OCI-LY3 (cell line): Measurements from ENCODE around the gene MAP3K9.

ENCODE experiments used
- H2AFZ ChIP-seq: fragments of 200-600, 300-600 bp; shearing (Covaris generic); 2 replicates; pipeline ENCODE4 v1.6.0; 2014; ENCODE audit warnings: antibody characterized with exemption, low read depth, low read length
- H3K27ac ChIP-seq: fragments of 200-600, 300-600 bp; sonication (generic); 2 replicates; pipeline ENCODE4 v1.5.1; 2014; ENCODE audit warnings: mild to moderate bottlenecking, low read length, moderate library complexity, mixed read lengths
- H3K27me3 ChIP-seq: fragments of 200-600, 300-600 bp; sonication (generic); 2 replicates; pipeline ENCODE4 v1.6.1; 2014; ENCODE audit warnings: low read depth, low read length, mixed read lengths
- H3K36me3 ChIP-seq: fragments of 200-600, 300-600 bp; sonication (generic); replicated peaks from 2 replicates; pipeline ENCODE3; 2014; ENCODE audit warnings: low read depth, low read length, mixed read lengths
- H3K4me1 ChIP-seq: fragments of 300-600, 200-600 bp; sonication (generic); 2 replicates; pipeline ENCODE4 v1.6.1; 2014; ENCODE audit warnings: low read length, mixed read lengths
- H3K4me2 ChIP-seq: fragments of 200-600, 300-600 bp; sonication (generic); 2 replicates; pipeline ENCODE4 v1.6.1; 2014; ENCODE audit warnings: low read length, mixed read lengths
- H3K4me3 ChIP-seq: fragments of 300-600, 200-600 bp; sonication (generic); 2 replicates; pipeline ENCODE4 v1.5.1; 2014; ENCODE audit warnings: antibody characterized with exemption, mild to moderate bottlenecking, low read length, moderate library complexity
- H3K79me2 ChIP-seq: fragments of 300-600, 200-600 bp; shearing (Covaris generic); 2 replicates; pipeline ENCODE4 v1.6.1; 2014; ENCODE audit warnings: mild to moderate bottlenecking, low read length, mixed read lengths
- H3K9ac ChIP-seq: fragments of 300-600, 200-600 bp; shearing (Covaris generic); 2 replicates; pipeline ENCODE4 v1.6.0; 2014; ENCODE audit warnings: mild to moderate bottlenecking, low read length, moderate library complexity
- H3K9me3 ChIP-seq: fragments of 200-600, 300-600 bp; shearing (Covaris generic); 2 replicates; pipeline ENCODE4 v1.6.1; 2014; ENCODE audit warnings: low read length, mixed read lengths; ENCODE audit not compliant: insufficient read depth
- H4K20me1 ChIP-seq: fragments of 200-600, 300-600 bp; sonication (generic); 2 replicates; pipeline ENCODE4 v1.6.1; 2016; ENCODE audit warnings: low read length, mixed read lengths; ENCODE audit not compliant: insufficient read depth
- EZH2phosphoT487 ChIP-seq: fragments of 200-600 bp; shearing (Covaris generic); IDR thresholded peaks from 2 replicates; pipeline ENCODE4 v1.6.1; 2018; ENCODE audit warnings: antibody characterized with exemption, mixed run types, low read depth
- TF ChIP-seq, protein P1 (sequence below): fragments of 200-600, 300-600 bp; sonication (generic); IDR thresholded peaks from 2 replicates; pipeline ENCODE4 v1.5.1; 2014; ENCODE audit warnings: antibody characterized with exemption, low read length, low read depth

MAP3K9 gene

GRCh38 chr14:70753518-70753953 is 55.8 kb downstream of the MAP3K9 start:
- Histone ChIP-seq H3K36me3 (peaks cover 9% of the 10 kb centered on the region), H3K27ac (no peak overlapping the region), H3K4me2 (no peak overlapping the region)

DNA sequence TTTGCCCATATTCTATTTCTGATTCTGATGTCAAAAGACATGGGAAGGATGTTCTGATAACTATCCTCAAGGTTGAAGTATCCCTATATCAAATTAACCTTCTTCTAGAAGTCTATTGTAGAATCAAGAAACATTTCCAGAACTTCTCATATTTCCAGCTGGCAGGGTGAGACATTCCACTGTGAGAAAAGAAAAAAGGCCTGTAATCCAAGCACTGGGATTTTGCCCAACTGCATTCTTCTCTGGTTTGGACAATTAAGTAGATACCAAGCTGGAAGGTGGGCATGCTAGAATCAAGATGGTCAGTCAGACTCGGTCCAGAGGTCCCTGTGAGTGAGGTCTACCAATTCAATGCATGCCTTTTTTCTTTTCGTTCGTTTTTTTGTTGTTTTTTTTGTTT is 60.9 kb downstream of the MAP3K9 start:
- H3K79me2 ChIP-seq, result no peaks in the 10 kb centered on the region
- no peak overlapping the region for H3K4me2 ChIP-seq
- no peak overlapping the region for H3K4me3 ChIP-seq
- no peaks in the 10 kb centered on the region for H3K9me3 ChIP-seq
- no peak for TF ChIP-seq EZH2phosphoT487
- TF ChIP-seq, protein P1, sequence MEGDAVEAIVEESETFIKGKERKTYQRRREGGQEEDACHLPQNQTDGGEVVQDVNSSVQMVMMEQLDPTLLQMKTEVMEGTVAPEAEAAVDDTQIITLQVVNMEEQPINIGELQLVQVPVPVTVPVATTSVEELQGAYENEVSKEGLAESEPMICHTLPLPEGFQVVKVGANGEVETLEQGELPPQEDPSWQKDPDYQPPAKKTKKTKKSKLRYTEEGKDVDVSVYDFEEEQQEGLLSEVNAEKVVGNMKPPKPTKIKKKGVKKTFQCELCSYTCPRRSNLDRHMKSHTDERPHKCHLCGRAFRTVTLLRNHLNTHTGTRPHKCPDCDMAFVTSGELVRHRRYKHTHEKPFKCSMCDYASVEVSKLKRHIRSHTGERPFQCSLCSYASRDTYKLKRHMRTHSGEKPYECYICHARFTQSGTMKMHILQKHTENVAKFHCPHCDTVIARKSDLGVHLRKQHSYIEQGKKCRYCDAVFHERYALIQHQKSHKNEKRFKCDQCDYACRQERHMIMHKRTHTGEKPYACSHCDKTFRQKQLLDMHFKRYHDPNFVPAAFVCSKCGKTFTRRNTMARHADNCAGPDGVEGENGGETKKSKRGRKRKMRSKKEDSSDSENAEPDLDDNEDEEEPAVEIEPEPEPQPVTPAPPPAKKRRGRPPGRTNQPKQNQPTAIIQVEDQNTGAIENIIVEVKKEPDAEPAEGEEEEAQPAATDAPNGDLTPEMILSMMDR, result no peak
- H3K27me3 ChIP-seq, result no peaks in the 10 kb centered on the region
- H3K9ac ChIP-seq, result no peak overlapping the region
- H4K20me1 ChIP-seq, result no peaks in the 10 kb centered on the region
- H2AFZ ChIP-seq, result no peak overlapping the region
- no peaks in the 10 kb centered on the region for H3K4me1 ChIP-seq
- H3K27ac ChIP-seq, result no peak overlapping the region
- peaks cover 22% of the 10 kb centered on the region for H3K36me3 ChIP-seq

More at GRCh38 chr14:70753518-70753953, 55.8 kb downstream of the MAP3K9 start:
- Histone ChIP-seq H3K79me2 (no peaks in the 10 kb centered on the region), H4K20me1 (no peaks in the 10 kb centered on the region), H3K9ac (no peak overlapping the region), H3K4me3 (no peak overlapping the region), H3K9me3 (no peaks in the 10 kb centered on the region), H2AFZ (no peak overlapping the region), H3K27me3 (no peaks in the 10 kb centered on the region), H3K4me1 (no peaks in the 10 kb centered on the region)
- no peak for TF ChIP-seq EZH2phosphoT487
- TF ChIP-seq, protein P1, result no peak

- Histone ChIP-seq H3K27me3 (no peaks in the 10 kb centered on the region), H3K27ac (no peak overlapping the region), H3K79me2 (no peaks in the 10 kb centered on the region), H2AFZ (no peak overlapping the region), H3K9ac (no peak overlapping the region), H3K4me3 (no peak overlapping the region), H4K20me1 (no peaks in the 10 kb centered on the region), H3K9me3 (no peaks in the 10 kb centered on the region), H3K36me3 (peaks cover 18% of the 10 kb centered on the region), H3K4me1 (no peaks in the 10 kb centered on the region), H3K4me2 (no peak overlapping the region)
- TF ChIP-seq, protein P1, result no peak
- TF ChIP-seq EZH2phosphoT487, result no peak
Measured at GRCh38 chr14:70744641-70745040, 64.7 kb downstream of the MAP3K9 start.

DNA sequence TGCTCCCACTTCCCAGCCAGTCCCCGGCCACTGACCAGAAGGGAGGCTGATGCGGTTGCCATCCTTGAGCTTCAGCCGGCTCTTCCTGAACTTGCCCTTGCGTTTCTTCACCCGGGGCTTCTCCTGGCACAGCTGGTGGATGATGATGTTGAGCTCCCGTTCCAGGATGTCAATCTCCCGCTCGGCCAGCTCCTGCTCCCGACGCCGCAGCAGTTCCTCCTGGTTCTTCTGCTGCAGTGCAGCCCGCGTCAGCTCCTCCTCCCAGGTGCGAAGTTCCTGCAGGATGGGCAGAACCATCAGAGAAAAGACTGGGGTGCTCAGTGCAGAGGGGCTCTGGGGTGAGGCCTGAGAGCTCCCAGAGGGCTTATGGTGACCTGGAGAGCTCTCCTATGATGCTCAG is 67.0 kb downstream of the MAP3K9 start:
- no peak for TF ChIP-seq EZH2phosphoT487
- TF ChIP-seq, protein P1, result no peak
- H4K20me1 ChIP-seq, result no peaks in the 10 kb centered on the region
- H3K27ac ChIP-seq, result no peak overlapping the region
- no peaks in the 10 kb centered on the region for H3K27me3 ChIP-seq
- no peak overlapping the region for H2AFZ ChIP-seq
- no peak overlapping the region for H3K9ac ChIP-seq
- no peak overlapping the region for H3K4me3 ChIP-seq
- H3K36me3 ChIP-seq, result peaks cover 15% of the 10 kb centered on the region
- no peaks in the 10 kb centered on the region for H3K9me3 ChIP-seq
- H3K4me1 ChIP-seq, result no peaks in the 10 kb centered on the region
- H3K4me2 ChIP-seq, result no peak overlapping the region
- no peaks in the 10 kb centered on the region for H3K79me2 ChIP-seq
